RWPE1 (cell line): Measurements from ENCODE around the gene RTN4.

ENCODE experiments used
- CTCF ChIA-PET: fragments of 350-600 bp; sonication (Branson Sonifier 250); formaldehyde crosslinking; extraction: SDS; loops from one replicate; lab custom pipeline; 2021; lab: Yijun Ruan, JAX
- POLR2A ChIA-PET: fragments of 400-600 bp; formaldehyde crosslinking; extraction: SDS; loops from one replicate; lab custom pipeline; 2020; ENCODE audit warnings: antibody characterized with exemption; ENCODE audit not compliant: low non-redundant PET; lab: Yijun Ruan, JAX
- DNase-seq: peaks from one replicate; pipeline ENCODE4 v3.0.0; 2012; ENCODE audit warnings: low spot score
- H3K27ac ChIP-seq: fragments of 450-650 bp; 2 replicates; pipeline ENCODE4 v1.5.1; 2017
- TF ChIP-seq, protein P1 (sequence below): fragments of 450-650 bp; conservative IDR thresholded peaks from 2 replicates; pipeline ENCODE4 v1.5.1; 2017; ENCODE audit warnings: low read depth, mild to moderate bottlenecking

The RTN4 gene

DNA sequence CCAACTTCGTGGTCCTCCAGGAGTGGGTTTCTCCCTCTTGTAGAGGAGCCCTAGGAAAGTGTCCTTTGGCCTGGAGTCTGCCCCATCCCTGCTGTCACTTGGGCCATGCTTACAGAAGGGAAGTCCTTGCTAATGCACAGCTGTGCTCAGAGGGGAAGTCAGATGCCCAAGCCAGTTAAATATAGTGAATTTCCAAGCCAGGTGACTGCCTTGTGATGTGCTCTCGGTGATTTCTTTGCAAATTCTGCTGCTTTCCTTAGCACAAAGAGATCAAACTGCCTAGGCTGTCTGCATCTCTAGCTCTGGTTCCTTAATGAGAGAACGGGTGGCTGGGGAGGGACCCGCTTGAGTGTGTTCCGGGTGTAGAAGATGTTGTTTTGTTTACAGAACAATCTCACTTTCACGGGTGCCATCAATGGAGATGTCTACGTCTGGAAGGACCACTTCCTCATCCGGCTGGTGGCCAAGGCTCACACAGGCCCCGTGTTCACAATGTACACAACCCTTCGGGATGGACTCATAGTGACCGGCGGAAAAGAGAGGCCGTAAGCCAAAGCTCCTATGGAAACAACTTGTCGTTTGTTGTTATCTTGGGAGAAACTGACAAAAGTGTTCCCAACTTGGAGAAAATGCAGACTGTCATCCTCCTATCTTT is 91.4 kb downstream of the RTN4 start:
- no peak for DNase-seq
- TF ChIP-seq, protein P1, sequence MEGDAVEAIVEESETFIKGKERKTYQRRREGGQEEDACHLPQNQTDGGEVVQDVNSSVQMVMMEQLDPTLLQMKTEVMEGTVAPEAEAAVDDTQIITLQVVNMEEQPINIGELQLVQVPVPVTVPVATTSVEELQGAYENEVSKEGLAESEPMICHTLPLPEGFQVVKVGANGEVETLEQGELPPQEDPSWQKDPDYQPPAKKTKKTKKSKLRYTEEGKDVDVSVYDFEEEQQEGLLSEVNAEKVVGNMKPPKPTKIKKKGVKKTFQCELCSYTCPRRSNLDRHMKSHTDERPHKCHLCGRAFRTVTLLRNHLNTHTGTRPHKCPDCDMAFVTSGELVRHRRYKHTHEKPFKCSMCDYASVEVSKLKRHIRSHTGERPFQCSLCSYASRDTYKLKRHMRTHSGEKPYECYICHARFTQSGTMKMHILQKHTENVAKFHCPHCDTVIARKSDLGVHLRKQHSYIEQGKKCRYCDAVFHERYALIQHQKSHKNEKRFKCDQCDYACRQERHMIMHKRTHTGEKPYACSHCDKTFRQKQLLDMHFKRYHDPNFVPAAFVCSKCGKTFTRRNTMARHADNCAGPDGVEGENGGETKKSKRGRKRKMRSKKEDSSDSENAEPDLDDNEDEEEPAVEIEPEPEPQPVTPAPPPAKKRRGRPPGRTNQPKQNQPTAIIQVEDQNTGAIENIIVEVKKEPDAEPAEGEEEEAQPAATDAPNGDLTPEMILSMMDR = no peak
- CTCF ChIA-PET = no interaction called here

DNA sequence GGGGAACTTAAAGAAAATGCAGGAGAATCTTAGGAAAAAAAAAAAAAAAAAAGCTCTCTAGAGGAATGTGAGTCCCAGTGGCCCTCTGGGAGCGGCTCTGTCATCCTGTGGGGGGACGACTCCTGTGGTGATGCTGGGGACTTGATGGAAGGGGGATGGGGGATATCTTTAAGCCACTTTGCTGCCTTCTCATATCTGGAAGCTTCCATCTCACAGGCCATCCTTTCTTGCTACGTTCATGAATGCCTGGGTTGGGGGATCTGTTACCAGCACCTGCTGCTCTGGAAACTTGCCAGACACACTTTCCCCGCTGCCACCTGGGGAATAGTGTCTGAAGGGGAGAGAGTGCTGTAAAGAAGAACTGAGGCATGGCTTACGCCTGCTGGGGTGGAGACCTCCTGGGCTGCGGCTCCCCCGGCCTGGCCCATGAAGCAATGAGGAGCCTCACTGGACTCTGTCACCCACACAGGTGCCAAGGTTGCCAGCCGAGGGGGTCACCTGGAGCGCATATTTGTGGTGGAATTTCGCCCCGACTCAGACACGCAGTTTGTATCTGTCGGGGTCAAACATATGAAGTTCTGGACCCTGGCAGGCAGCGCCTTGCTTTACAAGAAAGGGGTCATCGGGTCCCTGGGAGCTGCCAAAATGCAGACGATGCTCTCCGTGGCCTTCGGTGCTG is 92.8 kb downstream of the RTN4 start:
- TF ChIP-seq, protein P1 = no peak
- POLR2A ChIA-PET = no interaction called here
- DNase-seq = no peak
- no peak overlapping the region for H3K27ac ChIP-seq
- CTCF ChIA-PET = no interaction called here

More for the DNA sequence above, 91.4 kb downstream of the RTN4 start:
- H3K27ac ChIP-seq = no peak overlapping the region
- POLR2A ChIA-PET = no interaction called here

DNA sequence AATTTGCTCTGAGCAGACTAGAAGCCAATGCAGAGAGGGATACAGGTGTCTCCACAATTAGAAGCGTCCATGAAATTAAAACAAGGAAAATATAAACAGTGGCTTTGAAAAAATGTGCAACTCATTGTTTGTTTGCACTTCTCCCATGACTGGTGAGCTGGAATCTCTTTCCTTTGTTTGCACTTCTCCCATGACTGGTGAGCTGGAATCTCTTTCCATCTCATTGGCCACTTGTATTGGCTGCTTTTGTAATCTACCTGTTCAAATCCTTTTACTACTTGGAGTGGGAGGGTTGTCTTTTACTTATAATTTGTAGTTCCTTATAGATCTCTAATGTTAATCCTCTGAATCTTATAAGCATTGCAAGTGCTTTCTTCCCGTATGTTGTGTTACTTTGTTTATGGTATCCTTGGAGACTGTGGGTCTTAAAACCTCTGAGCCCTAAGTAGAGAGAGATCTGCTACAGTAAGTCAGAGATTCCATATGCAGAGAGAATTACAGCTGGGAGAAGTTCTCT is 94.1 kb downstream of the RTN4 start:
- DNase-seq = no peak
- TF ChIP-seq, protein P1 = no peak
- ChIA-PET CTCF (interaction anchor here (0.6 kb wide), 1 partner anchor 549 kb away, joined by 3 read pairs; no protein-coding TSS in a partner anchor), POLR2A (no interaction called here)
- H3K27ac ChIP-seq = no peak overlapping the region

DNA sequence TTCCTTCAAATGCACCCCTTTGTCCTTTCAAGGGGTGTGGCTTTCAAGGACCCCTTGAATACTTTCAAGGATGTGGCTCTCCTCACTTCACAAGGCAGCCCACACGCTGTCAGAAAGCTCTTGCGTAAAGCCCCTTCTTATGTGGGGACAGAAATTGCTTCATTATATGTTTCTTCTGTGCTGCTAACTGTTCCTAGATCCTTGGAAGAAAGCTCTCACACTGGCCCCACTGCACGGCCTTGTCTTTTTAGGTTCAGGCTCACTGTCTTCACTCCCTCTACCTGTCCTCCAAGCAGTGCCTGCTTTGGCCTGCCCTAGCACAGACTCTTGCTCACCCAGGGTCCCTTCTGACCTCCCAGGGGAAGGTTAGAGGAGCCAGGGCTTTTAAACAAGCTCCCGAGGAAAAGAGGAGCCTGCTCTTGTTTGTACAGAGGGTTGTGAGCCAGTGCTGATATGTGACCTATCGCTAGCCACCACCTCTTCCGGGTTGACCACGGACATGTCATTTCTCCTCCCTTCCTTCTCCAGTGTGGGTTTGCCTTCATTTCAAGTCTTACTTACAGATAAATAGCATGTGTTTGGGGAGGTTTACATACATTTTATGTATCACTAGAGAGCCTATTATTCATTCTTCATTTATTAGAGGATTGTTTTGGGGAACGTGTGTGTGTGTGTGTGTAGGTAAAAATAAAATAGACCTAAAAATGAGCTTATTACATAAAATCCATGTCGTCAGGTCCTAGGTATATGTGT is 94.7 kb downstream of the RTN4 start:
- ChIA-PET POLR2A (no interaction called here), CTCF (interaction anchor here (0.6 kb wide), 1 partner anchor 549 kb away, joined by 3 read pairs; no protein-coding TSS in a partner anchor)
- no peak for DNase-seq
- TF ChIP-seq, protein P1 = no peak
- no peak overlapping the region for H3K27ac ChIP-seq

DNA sequence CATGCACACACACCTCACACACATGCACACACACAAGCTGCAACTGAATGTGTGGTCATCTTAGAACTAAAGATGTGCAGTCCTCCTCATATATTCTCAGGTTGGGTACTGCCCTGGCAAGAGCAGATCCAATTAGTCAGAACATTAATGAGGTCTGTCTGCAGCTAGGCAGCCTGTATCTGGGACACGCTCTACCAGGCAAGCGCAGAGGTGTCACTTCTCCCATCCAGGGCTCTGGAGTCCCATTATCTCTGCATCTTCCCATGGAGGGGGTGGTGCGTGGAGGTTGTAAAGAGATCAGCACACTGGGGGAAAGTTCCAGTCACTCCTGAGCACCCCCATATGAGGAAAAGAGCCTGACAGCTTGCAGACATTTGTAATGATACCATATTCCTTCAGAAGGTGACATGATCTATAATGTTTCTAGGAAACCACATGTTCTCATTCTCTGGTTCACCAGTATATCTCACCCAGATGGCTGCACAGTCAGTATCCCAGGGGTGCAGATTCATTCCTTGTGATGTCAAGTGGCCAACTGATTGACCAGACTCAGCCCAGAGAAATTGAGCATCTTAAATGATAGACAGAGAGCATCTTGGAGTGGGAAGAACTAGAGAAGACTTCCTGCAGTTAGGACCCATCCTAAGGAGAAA is 95.4 kb downstream of the RTN4 start:
- no peak overlapping the region for H3K27ac ChIP-seq
- TF ChIP-seq, protein P1 = no peak

DNA sequence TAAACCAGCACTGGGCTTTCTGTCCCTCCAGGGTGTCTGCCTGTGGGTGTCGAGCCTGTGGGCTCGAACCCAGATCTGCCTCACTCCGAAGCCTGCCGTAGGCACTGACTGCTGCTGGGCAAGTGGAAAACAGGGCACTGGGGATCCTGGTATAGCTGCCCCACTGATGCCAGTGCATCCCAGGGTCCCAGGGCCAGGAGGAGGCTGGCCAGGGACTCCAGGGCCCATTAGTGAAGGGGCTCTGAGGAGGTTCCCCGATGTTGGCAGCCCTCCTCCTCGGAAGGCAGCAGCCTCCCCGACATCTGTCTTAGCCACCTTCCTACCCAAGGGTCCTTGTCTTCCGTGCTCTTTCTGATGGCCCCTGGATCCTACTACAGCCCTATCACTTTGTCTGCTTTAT is 96.1 kb downstream of the RTN4 start:
- CTCF ChIA-PET = no interaction called here
- no peak for DNase-seq
- TF ChIP-seq, protein P1 = no peak
- POLR2A ChIA-PET = no interaction called here
- no peak overlapping the region for H3K27ac ChIP-seq

More for the DNA sequence above, 95.4 kb downstream of the RTN4 start:
- ChIA-PET CTCF (no interaction called here), POLR2A (no interaction called here)
- DNase-seq = no peak
